Erythroblast (primary cell): Measurements from ENCODE around the gene OR11L1.

ENCODE experiments used
- DNase-seq, 2 experiments: peaks; one replicate each; lab custom pipeline; 2025; lab: John Stamatoyannopoulos, UW
- GATA1 ChIP-seq: IDR thresholded peaks from 2 replicates; pipeline ENCODE4 v1.6.1; 2011; ENCODE audit warnings: low read depth, mild to moderate bottlenecking, control low read depth, low read length, moderate library complexity
- POLR2A ChIP-seq: IDR thresholded peaks from 2 replicates; pipeline ENCODE4 v1.6.1; 2011; ENCODE audit warnings: mild to moderate bottlenecking, low read length

The OR11L1 gene, protein sequence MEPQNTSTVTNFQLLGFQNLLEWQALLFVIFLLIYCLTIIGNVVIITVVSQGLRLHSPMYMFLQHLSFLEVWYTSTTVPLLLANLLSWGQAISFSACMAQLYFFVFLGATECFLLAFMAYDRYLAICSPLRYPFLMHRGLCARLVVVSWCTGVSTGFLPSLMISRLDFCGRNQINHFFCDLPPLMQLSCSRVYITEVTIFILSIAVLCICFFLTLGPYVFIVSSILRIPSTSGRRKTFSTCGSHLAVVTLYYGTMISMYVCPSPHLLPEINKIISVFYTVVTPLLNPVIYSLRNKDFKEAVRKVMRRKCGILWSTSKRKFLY

DNA sequence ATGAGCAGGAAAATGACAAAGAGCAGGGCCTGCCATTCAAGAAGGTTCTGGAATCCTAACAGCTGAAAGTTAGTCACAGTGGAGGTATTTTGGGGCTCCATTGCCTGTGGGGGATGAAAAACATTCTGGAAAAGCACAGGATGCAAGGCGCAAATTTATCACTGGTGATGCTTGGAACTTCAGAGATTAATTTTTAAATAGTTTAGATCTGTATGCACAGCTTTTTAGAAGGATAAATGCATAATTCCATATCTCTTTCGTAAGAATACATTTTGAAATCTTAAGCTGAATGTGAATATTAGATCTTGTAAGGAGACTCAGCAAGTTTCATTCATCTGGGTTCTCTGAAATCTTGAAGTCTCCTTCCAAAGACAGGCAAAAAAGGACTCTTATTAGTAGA lies at the start of gene OR11L1:
Gene OR11L1, minus strand, starts transcription at position 101 of the 400 bp plus-strand sequence. Its CDS starts 0 bp downstream, at position 101.
- no peak for TF ChIP-seq POLR2A
- no peak for TF ChIP-seq GATA1
- no peak for DNase-seq

DNA sequence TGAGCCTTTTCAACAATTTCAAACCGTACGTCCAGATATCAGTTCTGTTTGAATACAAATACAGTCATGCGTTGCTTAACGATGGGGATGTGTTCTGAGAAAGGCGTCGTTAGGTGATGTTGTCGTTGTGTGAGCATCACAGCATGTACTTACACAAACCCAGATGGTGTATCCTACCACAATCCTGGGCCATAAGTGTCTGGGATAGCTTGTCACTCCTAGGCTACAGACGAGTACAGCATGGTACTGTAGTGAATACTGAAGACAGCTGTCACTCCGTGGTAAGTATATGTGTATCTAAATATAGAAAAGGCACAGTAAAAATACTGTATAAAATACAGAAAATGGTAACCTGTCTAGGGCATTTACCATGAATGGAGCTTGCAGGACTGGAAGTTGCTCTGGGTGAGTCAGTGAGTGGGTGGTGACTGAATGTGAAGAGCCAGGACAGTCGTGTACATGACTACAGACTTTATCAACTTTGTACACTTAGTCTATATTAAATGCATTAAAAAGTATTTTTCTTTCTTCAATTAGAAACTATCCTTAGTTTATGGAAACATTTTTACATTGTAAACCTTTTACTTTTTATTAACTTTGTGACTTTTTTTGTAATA lies 43.2 kb upstream of the OR11L1 start:
- peak; percentile 11 to 40 for DNase-seq
- TF ChIP-seq POLR2A (no peak), GATA1 (no peak)

DNA sequence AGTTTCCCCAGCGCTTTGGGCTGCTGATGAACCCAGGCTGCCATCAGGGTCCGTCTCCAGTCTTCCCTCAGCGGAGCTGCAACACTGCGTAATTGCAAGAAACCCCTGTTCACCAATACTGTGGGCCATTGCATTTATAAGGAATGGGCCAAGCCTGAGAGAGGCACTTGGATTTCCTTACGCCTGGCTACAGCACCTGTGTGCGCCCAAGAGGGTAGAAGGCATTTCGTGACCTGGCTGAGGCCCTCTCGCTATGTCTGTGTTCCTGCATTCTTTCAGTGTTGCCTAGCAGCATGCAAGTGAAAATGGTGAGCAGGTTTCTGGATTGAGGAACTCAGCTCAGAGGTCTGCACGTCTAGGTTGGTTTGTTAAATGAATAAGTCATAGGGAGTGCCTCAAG lies 41.6 kb upstream of the OR11L1 start:
- no peak for TF ChIP-seq GATA1
- TF ChIP-seq POLR2A: no peak
- DNase-seq: no peak

DNA sequence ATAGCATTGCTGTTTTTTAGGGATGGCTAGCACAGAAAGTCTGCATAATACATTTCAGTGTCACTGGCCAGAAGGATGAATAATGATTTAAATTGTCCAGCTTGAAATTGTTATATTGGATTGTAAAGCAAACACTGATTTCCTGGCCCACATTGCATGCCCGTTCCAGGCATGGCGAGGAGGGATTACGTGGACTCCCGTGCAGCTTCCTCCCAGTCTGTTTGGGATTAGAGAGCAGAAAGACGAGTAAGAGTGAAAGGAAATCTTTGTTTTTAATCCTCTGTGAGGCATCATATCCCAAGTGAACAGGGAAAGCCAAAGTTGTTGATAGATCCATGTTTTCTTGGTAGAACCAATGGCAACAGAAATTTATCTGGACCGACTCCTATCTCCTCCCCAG lies 23.7 kb upstream of the OR11L1 start:
- no peak for DNase-seq
- TF ChIP-seq POLR2A (no peak), GATA1 (no peak)

DNA sequence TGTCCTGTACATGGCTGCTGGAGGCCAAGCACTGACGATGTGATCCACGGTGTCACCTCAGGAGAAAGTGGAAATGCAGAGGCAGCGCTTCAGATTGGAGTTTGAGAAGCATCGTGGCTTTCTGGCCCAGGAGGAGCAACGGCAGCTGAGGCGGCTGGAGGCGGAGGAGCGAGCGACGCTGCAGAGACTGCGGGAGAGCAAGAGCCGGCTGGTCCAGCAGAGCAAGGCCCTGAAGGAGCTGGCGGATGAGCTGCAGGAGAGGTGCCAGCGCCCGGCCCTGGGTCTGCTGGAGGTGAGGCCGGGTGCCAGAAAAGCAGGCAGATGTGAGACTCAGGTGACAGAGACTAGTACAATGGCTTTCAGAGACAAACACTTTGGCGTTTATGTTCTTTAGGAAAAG lies 22.9 kb upstream of the OR11L1 start:
- DNase-seq: no peak
- no peak for TF ChIP-seq GATA1
- no peak for TF ChIP-seq POLR2A

DNA sequence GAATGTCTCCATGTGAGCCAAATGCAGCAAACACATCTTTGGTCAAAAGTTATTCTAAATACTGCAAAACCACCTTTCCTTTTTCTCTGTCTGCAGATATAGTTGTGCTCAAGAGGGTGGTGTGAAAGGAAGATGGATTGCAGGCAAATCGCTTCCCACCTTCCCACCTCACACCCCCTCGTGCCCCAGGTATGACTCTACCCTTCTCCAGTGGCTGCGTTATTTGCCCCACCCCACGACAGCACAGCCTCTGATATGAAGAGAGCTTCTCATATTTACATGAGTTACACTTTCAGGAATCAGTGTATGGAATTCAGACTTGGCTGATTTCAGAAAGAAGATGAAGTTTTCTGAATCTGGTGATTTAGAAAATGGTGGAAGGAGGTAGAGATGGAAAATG lies 21.1 kb upstream of the OR11L1 start:
- DNase-seq: no peak
- TF ChIP-seq POLR2A (no peak), GATA1 (no peak)

DNA sequence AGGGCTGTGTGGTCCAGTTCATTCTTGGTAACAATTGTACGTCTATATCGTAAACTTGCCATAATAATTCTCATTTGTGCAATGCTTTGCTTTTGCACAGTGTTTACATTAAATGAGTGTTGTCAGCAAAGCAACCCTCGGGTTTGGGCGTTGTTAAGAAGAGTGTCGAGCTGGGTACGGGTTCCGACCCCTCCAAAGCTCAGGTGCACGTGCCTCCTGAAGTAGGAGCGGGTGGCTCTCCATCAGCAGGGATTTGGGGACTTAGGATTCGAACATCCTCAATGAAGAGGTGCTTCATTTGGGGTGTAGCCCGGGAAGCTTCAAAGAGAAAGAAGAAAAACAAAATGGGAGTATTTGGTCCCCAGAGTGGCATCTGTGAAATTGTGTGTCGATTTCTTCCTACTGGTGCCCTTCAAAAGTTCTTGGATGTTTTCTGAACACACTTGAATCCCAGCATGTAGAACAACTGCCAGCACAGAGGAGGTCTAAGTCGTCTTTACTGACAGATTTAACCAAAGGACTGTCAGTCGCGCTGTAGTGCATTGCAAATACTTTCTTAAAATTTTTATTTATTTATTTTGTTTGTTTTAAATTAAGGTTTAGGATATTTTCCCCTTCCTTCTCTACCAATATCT lies 16.4 kb upstream of the OR11L1 start:
- TF ChIP-seq GATA1: no peak
- no peak for TF ChIP-seq POLR2A
- peak in 1 of 2 experiments; percentile 68 for DNase-seq

DNA sequence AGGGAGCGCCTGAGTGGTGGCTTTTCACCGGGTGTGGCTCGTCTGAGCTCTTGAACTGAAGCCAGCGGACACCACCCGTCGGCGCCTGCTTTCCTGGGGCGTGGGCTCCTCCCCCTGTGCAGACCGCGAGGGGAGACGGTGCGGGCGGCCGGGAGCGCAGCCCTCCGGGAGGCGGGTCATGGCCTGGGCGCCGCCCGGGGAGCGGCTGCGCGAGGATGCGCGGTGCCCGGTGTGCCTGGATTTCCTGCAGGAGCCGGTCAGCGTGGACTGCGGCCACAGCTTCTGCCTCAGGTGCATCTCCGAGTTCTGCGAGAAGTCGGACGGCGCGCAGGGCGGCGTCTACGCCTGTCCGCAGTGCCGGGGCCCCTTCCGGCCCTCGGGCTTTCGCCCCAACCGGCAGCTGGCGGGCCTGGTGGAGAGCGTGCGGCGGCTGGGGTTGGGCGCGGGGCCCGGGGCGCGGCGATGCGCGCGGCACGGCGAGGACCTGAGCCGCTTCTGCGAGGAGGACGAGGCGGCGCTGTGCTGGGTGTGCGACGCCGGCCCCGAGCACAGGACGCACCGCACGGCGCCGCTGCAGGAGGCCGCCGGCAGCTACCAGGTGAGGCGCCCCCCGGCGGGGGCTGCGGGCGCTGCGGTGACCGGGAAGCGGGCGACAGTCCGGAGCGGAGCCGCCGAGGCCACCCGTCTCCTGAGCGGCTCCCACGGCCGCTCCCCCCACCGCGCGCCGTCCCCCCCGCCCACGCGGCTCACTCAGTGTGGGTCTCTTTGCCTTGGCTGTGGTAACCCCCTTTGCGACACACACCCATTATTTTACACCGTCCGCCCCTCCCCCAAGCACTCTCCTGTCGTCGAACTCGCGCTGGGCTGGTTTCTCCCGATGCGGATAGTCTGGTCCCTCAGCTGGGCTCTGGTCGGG lies 15.6 kb upstream of the OR11L1 start, which contains the start of gene TRIM58:
Gene TRIM58, plus strand, starts transcription at position 119 of the 916 bp plus-strand sequence. Its CDS starts 60 bp downstream, at position 179.
- peak; percentile 96 for DNase-seq
- TF ChIP-seq POLR2A (peak; percentile 92), GATA1 (no peak)

DNA sequence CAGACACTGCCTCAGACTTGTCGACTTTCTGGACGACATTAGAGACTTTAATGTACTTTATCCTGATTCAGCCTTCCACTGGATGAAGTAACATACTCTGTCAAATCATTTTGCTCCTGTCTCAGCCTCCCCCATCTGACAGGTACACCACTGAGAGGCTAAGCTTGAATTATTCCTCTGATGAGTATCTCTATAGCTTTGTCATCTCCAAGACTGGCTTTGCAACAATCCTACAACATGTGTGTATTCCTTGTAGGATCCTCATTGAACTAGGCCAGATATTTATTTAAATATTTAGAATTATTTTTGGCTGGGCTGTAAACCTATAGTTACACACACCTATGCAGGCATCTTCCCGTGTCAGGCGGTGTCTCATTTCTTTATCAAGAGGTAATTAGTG lies 14.2 kb upstream of the OR11L1 start:
- TF ChIP-seq POLR2A (no peak), GATA1 (no peak)
- DNase-seq: peak; percentile 46 to 63

DNA sequence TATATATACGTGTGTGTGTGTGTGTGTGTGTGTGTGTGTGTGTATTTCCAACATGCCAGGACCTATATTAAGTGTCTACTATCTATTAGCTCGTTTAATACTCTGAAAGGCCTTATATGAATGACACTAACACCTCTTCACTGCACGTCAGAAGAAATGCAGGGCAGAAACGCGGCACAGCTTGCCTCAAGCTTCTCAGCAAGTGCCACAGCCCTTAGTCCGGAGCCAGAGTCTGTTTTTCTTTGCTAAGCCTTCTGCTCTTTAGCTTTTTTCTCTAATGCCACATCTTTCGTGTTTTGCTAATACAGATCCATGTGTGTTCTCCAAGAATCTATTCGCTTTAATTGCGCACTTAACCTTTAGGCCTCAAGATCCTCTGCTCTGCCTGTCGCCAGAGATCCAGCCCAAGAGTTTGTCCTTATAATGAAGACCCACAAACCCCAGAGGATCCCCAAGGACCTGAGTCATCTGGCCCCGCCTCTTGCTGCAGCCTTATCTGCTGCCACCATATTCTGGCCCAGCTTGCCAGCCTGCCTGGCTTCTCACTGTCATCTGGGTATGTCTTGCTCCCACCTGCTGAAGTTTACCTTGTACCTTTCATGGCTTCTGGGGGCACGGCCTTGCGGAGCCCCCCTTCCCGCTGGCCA lies 13.3 kb upstream of the OR11L1 start:
- TF ChIP-seq POLR2A (peak; percentile 81), GATA1 (peak; percentile 76)
- DNase-seq: peak; percentile 94 to 97

DNA sequence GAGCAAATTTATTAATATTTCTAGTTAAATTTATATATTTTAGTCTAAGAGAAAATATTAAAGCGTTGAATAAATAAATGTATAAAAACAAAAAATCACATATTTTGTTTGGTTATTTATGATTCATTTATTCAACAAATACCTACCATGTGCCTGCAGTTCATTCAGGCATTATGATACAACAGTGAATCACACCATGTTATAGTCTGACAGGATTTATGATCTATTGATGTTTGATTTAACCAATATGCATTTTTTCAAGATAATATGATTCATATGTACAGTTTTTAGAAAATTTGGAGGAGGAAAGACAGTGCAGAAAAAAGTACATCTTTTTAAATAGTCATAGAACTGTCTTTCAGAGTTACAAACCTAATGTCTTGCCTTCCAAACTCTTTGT lies 7.9 kb upstream of the OR11L1 start:
- no peak for DNase-seq
- TF ChIP-seq POLR2A (no peak), GATA1 (no peak)

DNA sequence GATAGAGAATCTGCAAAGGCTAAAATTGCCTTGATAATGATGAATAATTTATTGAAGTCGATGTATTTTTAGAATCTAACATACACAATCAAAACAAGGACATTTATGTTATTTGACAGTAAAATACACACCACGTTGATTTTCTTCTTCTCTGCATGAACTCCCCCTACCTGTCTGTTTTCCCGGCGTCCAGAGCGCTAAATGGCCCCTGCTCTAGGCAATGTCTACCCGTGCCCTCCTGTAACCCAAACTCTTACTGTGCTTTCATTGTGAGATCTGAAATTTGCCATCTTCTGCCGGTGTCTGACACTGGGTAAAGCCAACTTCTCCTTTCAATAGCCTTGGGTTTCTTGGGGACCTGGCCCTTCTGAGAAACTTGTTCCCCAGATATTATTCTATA lies 6.7 kb upstream of the OR11L1 start:
- no peak for TF ChIP-seq GATA1
- no peak for TF ChIP-seq POLR2A
- no peak for DNase-seq

DNA sequence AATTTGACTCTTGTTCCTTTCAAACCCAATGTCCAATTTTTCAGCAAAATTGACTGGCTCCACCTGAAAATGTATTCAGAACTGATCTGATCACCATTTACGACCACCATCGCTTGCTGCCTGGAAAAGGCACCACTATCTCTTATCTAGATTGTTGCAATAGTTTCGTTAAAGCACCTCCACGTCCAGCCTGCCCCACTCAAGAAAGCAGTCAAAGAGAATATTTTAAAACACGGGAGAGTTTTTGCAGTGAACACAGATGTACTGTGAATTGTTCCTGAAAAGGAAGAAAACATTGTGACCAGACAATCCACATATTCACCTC lies 4.0 kb upstream of the OR11L1 start:
- TF ChIP-seq POLR2A (no peak), GATA1 (no peak)
- no peak for DNase-seq
